ENCODE data around the gene FILIP1.

GRCh38 chr6:75419980-75420379 lies 73.6 kb downstream of the FILIP1 start:
- TF ChIP-seq CTCF (IDR thresholded peaks at IDR 0.05; ENCODE audit: insufficient read depth, low read depth, low read length) (no peak), EZH2 (IDR thresholded peaks at IDR 0.05; ENCODE audit: insufficient read depth, low read length) (no peak)
